ENCODE results near the gene FGD5.

FGD5 gene

DNA sequence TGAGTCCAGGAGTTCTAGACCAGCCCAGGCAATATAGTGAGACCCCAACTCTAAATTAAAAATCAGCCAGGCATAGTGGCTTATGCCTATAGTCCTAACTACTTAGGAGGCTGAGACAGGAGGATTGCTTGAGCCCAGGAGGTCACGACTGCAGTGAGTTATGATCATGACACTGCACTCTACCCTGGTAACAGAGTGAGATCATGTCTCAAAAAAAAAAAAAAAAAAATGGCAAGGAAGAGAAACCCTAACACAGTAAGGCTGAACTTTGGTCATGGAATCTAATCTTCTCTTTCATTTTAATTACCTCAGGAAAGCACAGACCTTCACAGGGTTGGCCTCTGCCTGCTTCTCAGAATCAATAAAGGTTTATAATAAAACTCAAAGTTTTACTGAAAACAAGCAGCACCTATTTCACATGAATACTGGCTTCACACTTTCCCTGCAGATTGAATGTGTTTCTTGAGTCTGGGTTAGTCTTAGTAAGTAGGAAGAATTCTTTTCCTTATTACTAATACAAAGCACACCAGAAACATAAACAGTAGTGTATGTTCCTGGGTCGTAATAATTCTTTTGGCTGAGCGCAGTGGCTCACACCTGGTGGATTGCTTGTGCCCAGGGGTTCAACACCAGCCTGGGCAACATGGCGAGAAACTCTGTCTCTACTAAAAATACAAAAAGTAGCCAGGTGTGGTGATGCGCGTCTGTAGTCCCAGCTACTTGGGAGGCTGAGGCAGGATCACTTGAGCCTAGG lies 117.0 kb downstream of the FGD5 start:
- no peak for FAIRE-seq

DNA sequence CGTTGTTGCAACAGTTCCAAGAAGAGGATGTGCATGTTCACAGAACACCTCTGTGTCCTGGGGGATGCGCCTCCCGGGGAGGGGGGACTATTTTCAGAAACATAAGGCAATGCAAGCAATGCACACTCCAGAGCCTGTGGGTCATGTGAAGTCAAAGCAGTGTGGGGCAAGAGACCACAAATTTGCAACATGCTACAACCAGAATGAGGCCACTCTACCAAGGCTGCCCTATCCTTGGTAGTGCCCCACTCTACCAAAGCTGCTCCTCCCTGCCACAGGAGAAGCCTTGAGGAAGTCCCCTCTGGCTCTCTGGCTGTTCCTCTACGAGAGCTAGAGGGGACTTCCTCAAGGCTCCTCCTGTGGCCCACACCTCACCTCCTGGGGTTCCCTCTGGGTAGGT lies 120.2 kb downstream of the FGD5 start:
- no peak for FAIRE-seq

DNA sequence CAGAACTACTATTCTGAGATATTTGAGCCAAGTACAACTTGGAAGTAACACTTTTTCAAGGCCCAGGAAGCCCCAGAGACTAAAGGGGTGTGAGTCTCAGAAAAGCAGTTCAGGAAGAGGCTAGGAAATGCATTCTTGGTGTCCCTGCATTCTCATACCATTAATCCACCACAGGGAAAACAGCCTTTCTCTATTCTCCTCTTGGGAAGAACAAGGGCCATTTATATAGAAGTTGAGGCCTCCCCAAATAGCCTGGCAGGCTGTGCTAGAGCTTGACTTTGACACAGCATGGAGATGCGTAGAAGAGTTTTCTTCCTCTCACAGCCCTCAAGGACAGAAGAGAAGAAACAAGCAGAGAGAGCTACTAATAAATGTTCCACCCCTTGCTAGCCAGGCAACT lies 123.1 kb downstream of the FGD5 start:
- FAIRE-seq: no peak

DNA sequence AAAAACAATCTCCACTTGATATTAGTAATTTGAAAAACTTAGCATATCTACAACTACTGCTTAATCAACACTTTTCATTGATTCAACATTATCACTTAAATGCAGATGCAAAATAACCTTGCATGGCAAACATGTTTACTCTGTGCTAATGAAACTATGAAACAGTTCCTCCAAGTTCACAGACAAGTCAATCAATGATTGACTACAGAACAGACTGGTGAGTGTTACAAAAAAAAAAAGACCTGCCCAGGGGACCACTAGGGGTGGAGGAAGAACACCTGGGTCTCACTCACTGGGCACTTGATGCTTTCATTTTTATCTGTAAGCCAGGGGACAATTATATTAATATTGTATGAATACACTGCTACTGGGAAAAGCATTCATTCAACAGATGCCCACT lies 124.3 kb downstream of the FGD5 start:
- no peak for FAIRE-seq

DNA sequence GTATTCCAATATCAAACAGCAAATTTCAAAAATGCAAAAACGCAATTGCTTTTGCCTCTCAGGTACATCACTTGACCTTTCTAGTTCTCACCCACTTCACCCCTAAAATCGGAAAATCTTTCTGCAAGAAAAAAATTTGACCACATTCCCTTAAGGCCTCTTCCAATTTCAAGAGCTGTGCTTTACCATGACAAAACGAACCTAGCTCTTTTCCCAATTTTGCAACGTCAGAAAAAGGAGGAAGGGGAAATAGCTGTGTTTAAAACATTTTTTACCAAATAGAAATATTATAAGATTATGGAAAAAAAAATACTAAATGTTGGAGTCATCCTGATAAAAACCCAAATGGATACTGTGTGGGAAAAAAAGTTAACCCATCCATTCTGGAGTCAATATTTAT lies 127.5 kb downstream of the FGD5 start:
- no peak for FAIRE-seq

DNA sequence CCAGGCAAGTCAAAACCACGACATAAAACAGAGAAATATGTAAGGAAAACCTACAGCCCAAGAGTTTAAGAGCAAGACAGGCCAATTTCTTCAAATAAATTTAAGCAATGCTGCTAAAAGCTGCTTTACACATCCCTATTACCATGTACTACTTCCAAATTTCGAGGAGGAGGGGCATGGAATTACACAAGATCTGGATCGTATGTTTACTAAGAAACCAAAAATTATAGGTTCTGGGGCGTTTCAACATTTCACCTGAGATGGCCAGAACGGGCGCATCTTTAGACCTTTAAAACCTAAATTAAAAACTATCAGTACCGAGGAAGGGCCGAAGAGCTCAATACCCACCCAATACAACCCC lies 128.0 kb downstream of the FGD5 start:
- no peak for FAIRE-seq

DNA sequence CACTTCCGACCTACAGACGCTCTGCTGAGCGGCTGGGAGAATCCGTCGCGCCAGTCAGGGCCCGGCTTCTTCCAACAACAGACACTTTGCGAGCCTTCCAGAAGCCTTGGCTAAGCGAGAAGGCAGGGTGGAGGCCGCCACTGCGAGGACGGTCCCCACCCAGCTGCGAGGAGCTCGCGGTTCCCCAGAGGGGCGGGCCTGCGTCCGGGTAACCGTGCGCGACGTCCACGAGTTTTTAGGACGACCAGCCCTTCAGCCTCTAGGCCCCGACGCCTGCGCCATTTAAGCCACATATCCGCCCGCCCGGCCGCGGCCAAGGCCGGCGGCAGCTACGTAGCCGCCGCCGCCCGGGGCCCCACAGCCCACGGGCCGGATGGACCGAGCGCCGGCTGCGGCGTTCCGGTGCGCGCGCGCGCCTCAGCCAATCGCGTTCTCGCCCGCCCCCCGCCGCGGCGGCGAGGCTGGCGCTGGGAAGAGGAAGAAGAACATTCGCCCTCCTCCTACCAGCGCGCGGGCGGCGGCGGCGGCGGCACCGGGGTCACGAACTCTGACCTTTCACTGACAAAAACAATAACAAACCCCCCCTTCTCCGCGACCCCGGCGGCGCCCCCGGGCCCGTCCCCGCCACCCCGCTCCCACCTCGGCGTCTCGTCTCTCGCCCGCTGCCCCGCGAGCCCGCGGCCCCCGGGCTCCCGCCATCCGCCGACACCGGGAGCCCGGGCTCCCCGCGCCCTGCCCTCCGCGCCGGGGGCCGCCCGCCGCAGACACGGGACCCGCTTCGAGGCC lies 128.5 kb downstream of the FGD5 start, which contains the start of gene NR2C2:
Gene NR2C2 (plus strand): TSS at position 484 of the 786 bp plus-strand sequence. CDS start 56,332 bp downstream, outside the sequence.
- no peak for FAIRE-seq

DNA sequence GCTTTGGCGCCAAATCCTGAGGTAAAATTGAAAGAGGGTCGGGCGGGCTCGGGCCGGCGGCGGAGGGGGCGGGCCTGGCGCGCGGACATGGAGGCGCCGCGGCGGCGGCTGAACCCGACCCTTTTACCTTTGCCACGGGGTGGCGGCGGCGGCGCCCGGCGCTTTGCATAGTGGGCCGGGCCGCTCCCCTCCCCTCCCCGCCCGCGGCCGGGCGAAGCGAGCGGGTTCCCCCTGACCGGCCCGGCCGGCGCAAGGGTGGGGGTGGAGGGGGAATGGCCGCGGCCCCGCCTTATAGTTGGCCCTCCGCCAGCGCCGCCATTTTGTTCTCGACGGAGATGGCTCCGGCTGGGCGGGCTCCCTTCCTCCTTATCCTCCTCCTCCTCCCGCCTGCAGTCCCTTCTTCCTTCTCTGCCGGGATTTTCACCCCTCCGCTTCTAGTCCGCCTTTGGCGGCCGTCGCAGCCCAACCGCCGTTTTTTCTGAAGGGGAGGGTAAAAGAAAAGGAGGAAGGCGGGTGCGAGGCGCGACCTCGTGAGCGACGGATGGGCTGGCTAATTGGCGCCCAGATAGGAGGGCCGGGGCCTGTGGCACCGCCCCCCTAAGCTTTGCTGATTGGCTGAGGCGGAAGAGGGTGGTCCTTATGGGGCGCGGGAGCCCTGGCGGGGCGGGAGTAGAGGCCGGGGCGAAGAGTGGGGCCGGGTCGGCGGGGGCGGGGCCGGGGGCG lies 129.3 kb downstream of the FGD5 start:
- peak; percentile 58 for FAIRE-seq

DNA sequence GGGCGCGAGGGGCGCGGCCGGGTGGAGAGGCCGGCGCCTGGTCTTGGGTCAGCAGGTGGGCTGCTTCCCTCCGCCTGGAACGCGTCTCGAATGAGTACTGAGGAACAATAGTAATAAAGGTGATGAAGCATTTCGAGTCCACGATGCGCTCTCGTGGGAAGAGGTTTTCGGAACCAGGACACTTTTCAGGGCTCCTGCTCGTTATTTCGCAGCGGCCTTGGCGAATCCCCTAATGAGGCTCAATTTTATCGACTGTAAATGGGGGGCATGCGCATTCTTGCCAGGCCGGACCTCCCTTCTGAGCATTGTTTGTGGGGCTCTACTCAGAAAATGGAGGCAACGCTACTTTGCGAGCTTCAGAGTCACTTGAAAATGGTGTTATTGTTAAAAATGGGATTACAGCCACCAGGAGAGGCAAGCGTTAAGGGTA lies 129.9 kb downstream of the FGD5 start:
- no peak for FAIRE-seq

DNA sequence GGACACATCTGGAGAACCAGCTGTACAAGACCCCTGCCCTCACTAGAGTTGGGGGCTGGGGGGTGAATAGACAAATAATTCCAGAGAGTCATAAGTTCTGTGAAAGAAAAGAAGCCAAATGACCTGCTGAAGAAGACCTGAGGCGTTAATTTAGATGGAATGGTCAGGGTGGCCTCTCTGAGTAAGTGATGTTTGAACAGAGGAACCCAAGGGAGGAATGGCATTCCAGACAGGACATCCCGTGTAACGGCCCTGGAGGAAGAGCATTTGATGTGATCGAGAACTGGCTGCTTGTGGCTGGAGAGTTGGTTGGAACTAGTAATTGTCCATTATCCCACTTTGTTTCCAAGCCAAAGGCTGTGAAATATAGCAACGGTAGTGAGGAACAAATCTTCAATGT lies 130.4 kb downstream of the FGD5 start:
- no peak for FAIRE-seq

DNA sequence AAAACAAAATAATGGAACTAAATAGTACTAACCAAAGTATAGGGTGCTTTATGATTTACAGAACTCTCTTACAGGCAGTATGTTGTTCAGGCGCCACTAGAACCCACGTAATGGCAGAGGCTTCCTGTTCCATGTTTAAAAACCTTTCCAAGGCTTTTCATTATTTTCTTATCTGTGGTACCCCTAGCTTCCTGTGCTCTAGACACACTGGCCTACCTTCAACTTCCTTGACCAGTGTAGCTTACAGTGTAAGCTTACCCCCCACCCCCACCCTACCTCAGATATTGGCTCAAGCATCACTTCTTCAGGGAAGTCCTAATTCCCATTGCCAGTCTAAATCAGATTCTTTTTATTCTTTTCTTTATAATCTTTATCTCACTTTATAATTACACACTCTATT lies 131.5 kb downstream of the FGD5 start:
- FAIRE-seq: no peak

DNA sequence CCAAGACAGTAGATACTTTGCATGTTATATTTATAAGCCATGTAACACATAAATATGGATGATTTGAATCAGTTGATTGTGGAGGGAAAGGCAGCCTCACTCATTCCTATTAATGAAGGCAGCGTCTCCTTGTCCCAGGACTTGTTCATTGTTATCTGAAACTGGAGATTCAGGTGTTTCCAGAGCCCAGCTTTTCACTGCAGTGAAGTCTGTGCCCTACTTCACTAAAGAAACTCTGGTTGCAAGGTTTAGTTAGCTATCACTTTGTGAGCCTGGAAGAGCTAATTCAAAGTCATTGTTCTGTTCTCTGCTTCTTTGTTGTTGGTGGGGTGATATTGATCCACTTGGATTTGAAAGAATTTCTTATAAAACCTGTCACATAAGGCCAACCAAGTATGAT lies 138.4 kb downstream of the FGD5 start:
- no peak for FAIRE-seq

DNA sequence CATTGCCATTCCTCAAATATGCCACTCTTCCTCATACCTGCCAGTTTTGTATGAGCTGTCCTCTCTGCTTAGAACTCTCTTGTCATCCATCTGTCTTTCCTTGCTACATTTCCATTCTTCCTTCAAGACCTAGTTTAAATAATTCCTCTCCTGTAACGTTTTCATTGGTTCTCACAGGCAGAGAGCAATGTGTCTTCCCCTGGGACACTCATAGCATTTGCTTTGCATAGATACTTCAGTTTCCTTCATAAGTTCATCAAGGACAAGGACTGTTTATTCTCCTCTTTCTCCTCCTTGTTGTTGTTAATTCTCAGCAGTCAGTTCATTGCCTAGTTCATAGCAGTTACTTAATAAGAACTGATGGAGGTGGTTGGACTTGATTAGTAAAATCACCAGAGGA lies 139.2 kb downstream of the FGD5 start:
- FAIRE-seq: no peak

DNA sequence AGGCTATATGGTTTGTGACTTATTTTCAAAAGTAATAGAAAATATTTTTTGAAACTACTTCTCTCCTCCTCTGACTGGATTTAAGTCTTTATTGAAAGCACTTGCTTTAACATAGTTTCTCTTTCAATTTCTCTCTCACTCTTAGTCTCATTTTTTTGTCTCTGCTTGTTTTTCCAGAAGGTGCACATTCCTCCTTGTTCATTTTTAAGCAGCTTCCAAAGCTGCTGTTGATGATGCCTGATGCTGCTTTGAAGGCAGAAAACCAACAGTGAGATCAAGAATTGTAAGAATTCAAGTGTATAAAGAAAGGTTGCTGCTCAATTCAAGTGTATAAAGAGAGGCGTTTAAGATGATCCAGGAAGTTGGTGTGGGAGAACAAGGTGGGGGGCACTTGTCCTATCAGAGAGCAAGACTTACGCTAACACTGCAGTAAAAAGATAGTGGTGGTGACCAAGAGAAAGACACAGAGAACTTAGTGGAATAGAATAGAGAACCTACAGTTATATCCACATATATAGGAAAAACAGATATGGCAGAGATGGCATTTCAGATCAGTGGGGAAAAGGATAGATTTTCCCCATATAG lies 140.7 kb downstream of the FGD5 start:
- FAIRE-seq: no peak

DNA sequence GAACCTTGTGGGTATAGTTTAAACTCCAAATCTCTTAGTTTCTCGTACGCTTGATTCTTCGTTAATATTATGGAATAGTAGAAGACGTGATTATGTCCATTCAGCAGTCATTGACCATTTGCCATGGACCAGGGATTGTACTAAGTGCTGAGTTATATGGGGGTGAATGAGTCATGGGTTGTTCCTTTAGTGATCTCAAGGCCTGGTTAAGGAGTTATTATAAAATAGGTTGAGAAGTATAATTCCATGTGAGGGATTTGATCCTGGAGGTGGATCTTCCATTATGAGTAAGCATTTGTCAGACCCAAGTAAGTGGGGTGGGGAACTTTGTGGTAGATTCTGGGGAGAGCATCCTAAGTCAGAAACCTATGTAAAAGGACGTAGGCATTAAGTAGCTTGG lies 144.0 kb downstream of the FGD5 start:
- no peak for FAIRE-seq

DNA sequence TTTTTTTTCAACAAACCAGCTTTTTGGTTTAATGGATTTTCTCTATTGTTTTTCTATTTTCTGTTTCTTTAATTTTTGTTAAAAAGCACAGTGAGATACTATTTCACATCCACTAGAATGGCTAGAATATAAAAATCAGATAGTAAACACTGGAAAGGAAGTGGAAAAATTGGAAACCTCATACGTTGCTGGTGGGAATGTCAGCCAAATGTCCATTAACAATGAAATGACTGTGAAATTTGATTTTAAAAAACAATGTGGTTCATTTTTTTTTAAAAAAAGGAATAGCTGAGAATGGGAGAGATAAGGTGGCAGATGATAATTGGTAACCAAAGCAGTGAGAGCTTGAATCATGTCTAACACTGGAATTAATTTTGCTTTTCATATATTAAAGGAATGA lies 148.5 kb downstream of the FGD5 start:
- FAIRE-seq: no peak

DNA sequence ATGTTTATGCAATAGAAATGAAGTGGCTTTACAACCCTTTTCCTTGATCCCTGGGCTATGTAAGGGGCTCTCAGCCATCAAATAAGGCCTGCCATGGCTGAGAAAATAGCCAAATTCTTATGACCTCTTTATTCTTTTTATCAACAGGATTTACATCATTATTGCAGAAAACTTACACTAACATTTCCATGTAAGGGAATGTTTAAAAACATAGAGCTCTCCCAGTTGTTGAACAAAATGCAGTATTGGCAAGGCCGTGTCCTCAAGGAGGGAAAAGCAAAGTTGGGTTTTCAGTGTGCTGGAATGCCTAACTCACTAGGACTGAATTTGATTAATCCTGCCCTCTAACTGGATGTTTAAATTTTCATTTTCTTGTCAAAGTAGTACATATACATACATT lies 150.9 kb downstream of the FGD5 start:
- FAIRE-seq: no peak

DNA sequence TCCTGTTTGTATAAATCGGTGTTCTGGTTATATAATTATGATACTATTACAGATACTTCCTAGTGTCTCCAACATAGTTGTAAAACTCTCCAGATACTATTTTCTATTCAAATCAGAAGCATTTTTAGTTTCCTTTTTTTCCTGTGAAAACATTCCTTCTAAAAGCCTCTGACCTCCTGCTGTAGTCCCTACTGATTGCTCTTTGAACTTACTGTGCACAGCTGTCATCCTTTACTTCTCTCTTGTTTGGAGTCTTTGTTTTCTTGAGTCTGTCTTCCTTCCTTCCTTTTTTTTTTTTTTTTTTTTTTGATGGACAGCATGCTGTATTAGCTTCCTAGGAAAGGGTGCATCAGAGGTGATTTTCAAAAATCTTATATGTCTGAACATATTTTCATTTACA lies 157.6 kb downstream of the FGD5 start:
- no peak for FAIRE-seq

DNA sequence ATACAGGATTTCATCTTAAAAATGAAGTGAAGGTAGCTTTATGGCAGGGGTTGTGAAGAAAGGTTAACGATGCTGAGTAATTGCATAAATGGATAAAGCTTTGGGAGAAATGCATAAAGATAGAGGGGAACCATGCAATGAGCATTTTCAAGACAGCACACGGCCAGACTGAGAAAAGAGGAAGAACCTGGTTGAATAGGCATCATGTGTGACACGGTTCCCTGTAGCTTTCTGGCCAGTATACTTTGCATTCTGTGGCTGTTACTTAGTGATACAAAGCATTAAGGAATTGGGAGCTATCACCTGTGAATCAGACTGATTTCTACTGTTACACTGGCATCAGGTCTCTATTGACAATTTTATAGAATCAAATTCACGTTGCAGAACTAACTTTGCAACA lies 161.9 kb downstream of the FGD5 start:
- no peak for FAIRE-seq
